Measurements from ENCODE around the gene HNRNPH1. TPM values are rescaled to one million over a fixed set of nuclear protein-coding genes. Genes with fewer than 3 reads are reported as not detected.

Gene HNRNPH1
- total RNA-seq, 4 donors from 2014 or later = 250 to 604 (median 331) TPM

DNA sequence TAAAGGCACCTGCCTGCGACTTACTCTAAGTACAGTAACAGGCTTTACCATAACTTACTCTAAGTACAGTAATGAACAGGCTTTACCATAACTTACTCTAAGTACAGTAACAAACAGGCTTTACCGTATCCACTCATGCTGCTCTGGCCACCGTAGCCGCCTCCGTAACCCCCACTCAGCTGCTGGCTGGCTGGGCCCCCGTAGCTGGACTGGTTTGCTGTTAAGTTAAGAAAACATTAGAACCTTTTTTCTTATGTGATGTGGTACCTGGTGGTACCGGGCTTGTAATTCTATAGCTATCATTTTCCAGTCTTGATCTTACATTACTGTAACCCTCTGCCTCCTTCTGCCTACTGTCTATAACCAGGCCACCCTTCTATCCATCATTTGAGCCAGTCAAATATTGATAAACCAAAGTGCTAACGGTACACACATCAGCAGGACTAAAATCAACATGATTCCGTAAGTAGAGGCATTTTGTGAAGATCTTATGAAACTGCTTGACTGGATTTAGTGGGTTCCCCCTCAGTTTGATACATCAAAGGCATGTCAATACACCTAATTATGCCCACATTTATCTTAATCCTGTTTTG lies 7.4 kb downstream of the HNRNPH1 start:
- Histone ChIP-seq H3K4me3 (no peak overlapping the region), H3K27ac (peak overlapping the region in 2 of 4 donors; percentile 28 to 32), H3K36me3 (peaks cover 26 to 95% of the 10 kb centered on the region in 2 donors)

GRCh38 chr5:179615203-179615602 lies 8.3 kb downstream of the HNRNPH1 start:
- 0 to 37% methylated on average over 1 to 2 of the region's 2 CpGs for WGBS, 2 donors (ENCODE audit: low coverage in 1 of 2)
- no peaks in the 10 kb centered on the region for H3K27me3 ChIP-seq
- H3K4me3 ChIP-seq = no peak overlapping the region
- H3K4me1 ChIP-seq = peaks cover 13 to 100% (median 33%) of the 10 kb centered on the region in 3 donors
- peak overlapping the region in 1 of 4 donors; percentile 28 for H3K27ac ChIP-seq
- H3K9me3 ChIP-seq = no peaks in the 10 kb centered on the region
- no peak for TF ChIP-seq EP300 (IDR thresholded peaks at IDR 0.05)
- ATAC-seq = no peak
- H3K36me3 ChIP-seq = peaks cover 26 to 95% of the 10 kb centered on the region in 2 donors

More for the DNA sequence above, 7.4 kb downstream of the HNRNPH1 start:
- Histone ChIP-seq H3K4me1 (peaks cover 18 to 100% (median 35%) of the 10 kb centered on the region in 3 donors), H3K27me3 (no peaks in the 10 kb centered on the region), H3K9me3 (no peaks in the 10 kb centered on the region)
- TF ChIP-seq EP300 (IDR thresholded peaks at IDR 0.05) = no peak
- TF ChIP-seq POLR2A (IDR thresholded peaks at IDR 0.05) = no peak
- no peak for TF ChIP-seq POLR2AphosphoS5 (IDR thresholded peaks at IDR 0.05)
- no peak for TF ChIP-seq CTCF (IDR thresholded peaks at IDR 0.05)
- ATAC-seq = no peak
- 53 to 60% methylated on average over 4 to 9 of the region's 9 CpGs for WGBS, 2 donors (ENCODE audit: low coverage in 1 of 2)

DNA sequence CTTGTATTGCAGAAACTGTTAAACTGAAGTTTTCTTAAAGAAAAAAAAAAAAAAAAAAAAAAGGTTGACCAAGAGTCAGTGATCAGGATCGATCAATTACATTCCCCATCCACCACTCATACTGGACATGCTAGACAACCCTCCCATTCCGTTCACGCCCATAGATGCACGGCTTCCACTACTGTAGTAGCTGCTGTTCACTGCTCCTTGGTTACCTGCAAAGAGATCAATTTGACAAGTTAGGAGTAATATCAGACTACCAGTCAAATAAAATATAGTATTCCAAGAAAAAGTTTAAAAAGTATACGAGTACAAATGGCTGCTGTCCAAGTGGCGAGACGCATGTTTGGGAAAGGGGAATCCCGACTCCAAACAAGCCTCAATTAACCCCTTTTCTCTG lies 8.7 kb downstream of the HNRNPH1 start:
- H3K27ac ChIP-seq = peak overlapping the region in 1 of 4 donors; percentile 28
- no peak for ATAC-seq
- H3K9me3 ChIP-seq = no peaks in the 10 kb centered on the region
- TF ChIP-seq POLR2A (IDR thresholded peaks at IDR 0.05) (no peak), EP300 (IDR thresholded peaks at IDR 0.05) (no peak), POLR2AphosphoS5 (IDR thresholded peaks at IDR 0.05) (no peak), CTCF (IDR thresholded peaks at IDR 0.05) (no peak)
- H3K4me3 ChIP-seq = no peak overlapping the region
- WGBS, 2 donors (ENCODE audit: low coverage in 1 of 2) = 0 to 42% methylated on average over 3 to 8 of the region's 8 CpGs
- H3K4me1 ChIP-seq = peaks cover 13 to 100% (median 37%) of the 10 kb centered on the region in 3 donors
- peaks cover 26 to 96% of the 10 kb centered on the region in 2 donors for H3K36me3 ChIP-seq
- H3K27me3 ChIP-seq = no peaks in the 10 kb centered on the region

DNA sequence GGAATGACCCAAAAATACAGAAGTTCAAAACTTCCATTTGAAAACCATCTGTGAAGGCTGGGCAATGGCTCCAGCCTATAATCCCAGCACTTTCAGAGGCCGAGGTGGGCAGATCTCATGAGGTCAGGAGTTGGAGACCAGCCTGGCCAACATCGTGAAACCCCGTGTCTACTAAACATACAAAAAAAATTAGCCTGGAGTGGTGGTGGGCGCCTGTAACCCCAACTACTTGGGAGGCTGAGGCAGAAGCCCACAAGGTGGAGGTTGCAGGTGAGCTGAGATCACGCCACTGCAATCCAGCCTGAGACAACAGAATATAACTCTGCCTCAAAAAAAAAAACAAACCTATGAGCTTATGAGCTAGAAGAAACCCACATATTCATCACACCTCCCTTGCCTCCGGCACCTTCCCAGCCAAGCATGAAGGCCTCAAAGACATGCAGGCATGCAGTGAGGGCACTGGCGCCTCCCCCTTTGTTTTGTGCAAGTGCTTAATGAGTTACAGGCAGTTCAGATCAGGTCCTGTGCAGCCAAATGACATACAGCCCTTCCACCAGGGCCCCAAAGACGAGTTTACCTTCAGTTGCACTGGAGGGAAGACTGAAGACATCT lies 9.9 kb downstream of the HNRNPH1 start:
- 52 to 56% methylated on average over 3 to 4 of the region's 8 CpGs for WGBS, 2 donors (ENCODE audit: low coverage in 1 of 2)
- peaks cover 26 to 98% of the 10 kb centered on the region in 2 donors for H3K36me3 ChIP-seq
- peak overlapping the region in 1 of 4 donors; percentile 14 for H3K27ac ChIP-seq
- TF ChIP-seq POLR2A (IDR thresholded peaks at IDR 0.05) (no peak), POLR2AphosphoS5 (IDR thresholded peaks at IDR 0.05) (peak; percentile 16)
- no peak overlapping the region for H3K4me3 ChIP-seq
- no peak for ATAC-seq
- H3K4me1 ChIP-seq = peaks cover 9 to 98% (median 34%) of the 10 kb centered on the region in 3 donors
- H3K27me3 ChIP-seq = no peaks in the 10 kb centered on the region
- no peaks in the 10 kb centered on the region for H3K9me3 ChIP-seq

- peaks cover 5 to 98% (median 34%) of the 10 kb centered on the region in 3 donors for H3K4me1 ChIP-seq
- TF ChIP-seq CTCF (IDR thresholded peaks at IDR 0.05) = no peak
- TF ChIP-seq POLR2A (IDR thresholded peaks at IDR 0.05) = no peak
- no peak for TF ChIP-seq EP300 (IDR thresholded peaks at IDR 0.05)
- peak; percentile 15 for TF ChIP-seq POLR2AphosphoS5 (IDR thresholded peaks at IDR 0.05)
- ATAC-seq = no peak
- no peaks in the 10 kb centered on the region for H3K27me3 ChIP-seq
- 68 to 77% methylated on average over 17 to 21 of the region's 21 CpGs for WGBS, 2 donors (ENCODE audit: low coverage in 1 of 2)
- no peaks in the 10 kb centered on the region for H3K9me3 ChIP-seq
- H3K4me3 ChIP-seq = no peak overlapping the region
- peak overlapping the region in 1 of 4 donors; percentile 14 for H3K27ac ChIP-seq
- peaks cover 26 to 98% of the 10 kb centered on the region in 2 donors for H3K36me3 ChIP-seq
These were observed 10.7 kb downstream of the HNRNPH1 start for GRCh38 chr5:179612577-179613459.
